ENCODE measurements around the gene ELP6. TPM values are rescaled to one million over a fixed set of nuclear protein-coding genes. Genes with fewer than 3 reads are reported as not detected.

The ELP6 gene
- total RNA-seq, 1 experiment from 2014 or later = 62.0 TPM

DNA sequence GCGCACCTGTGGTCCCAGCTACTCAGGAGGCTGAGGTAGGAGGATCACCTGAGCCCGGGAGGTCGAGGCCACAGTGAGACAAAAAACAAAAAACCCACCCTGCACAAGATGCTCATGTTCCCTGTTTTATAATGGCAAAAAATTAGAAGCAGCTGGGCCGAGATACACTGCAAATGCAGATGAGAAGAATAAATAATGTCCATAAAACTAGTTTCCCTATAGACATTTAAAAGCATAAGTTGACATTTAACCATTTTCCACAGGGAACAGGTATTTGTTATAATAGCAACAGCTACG lies 37.2 kb downstream of the ELP6 start:
- ATAC-seq (no peak), DNase-seq (ENCODE audit: low spot score) (no peak)
- TF ChIP-seq SOX15 (CRISPR knock-in tag; IDR thresholded peaks at IDR 0.05) = no peak
- TF ChIP-seq OVOL2 (CRISPR knock-in tag; IDR thresholded peaks at IDR 0.05; ENCODE audit: borderline replicate concordance) = no peak
- no peak for TF ChIP-seq NFE2L1 (CRISPR knock-in tag; IDR thresholded peaks at IDR 0.05)
- TF ChIP-seq, protein P1, sequence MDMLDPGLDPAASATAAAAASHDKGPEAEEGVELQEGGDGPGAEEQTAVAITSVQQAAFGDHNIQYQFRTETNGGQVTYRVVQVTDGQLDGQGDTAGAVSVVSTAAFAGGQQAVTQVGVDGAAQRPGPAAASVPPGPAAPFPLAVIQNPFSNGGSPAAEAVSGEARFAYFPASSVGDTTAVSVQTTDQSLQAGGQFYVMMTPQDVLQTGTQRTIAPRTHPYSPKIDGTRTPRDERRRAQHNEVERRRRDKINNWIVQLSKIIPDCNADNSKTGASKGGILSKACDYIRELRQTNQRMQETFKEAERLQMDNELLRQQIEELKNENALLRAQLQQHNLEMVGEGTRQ (CRISPR knock-in tag; IDR thresholded peaks at IDR 0.05) = no peak
- no peak for TF ChIP-seq TCF7 (CRISPR knock-in tag; IDR thresholded peaks at IDR 0.05; ENCODE audit: low read depth)
- TF ChIP-seq, protein P2, sequence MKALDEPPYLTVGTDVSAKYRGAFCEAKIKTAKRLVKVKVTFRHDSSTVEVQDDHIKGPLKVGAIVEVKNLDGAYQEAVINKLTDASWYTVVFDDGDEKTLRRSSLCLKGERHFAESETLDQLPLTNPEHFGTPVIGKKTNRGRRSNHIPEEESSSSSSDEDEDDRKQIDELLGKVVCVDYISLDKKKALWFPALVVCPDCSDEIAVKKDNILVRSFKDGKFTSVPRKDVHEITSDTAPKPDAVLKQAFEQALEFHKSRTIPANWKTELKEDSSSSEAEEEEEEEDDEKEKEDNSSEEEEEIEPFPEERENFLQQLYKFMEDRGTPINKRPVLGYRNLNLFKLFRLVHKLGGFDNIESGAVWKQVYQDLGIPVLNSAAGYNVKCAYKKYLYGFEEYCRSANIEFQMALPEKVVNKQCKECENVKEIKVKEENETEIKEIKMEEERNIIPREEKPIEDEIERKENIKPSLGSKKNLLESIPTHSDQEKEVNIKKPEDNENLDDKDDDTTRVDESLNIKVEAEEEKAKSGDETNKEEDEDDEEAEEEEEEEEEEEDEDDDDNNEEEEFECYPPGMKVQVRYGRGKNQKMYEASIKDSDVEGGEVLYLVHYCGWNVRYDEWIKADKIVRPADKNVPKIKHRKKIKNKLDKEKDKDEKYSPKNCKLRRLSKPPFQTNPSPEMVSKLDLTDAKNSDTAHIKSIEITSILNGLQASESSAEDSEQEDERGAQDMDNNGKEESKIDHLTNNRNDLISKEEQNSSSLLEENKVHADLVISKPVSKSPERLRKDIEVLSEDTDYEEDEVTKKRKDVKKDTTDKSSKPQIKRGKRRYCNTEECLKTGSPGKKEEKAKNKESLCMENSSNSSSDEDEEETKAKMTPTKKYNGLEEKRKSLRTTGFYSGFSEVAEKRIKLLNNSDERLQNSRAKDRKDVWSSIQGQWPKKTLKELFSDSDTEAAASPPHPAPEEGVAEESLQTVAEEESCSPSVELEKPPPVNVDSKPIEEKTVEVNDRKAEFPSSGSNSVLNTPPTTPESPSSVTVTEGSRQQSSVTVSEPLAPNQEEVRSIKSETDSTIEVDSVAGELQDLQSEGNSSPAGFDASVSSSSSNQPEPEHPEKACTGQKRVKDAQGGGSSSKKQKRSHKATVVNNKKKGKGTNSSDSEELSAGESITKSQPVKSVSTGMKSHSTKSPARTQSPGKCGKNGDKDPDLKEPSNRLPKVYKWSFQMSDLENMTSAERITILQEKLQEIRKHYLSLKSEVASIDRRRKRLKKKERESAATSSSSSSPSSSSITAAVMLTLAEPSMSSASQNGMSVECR (CRISPR knock-in tag; IDR thresholded peaks at IDR 0.05; ENCODE audit: borderline replicate concordance) = no peak
- TF ChIP-seq CREM (CRISPR knock-in tag; IDR thresholded peaks at IDR 0.05) = no peak
- TF ChIP-seq CBFB (CRISPR knock-in tag; IDR thresholded peaks at IDR 0.05; ENCODE audit: low read depth) = no peak
- TF ChIP-seq, protein P3, sequence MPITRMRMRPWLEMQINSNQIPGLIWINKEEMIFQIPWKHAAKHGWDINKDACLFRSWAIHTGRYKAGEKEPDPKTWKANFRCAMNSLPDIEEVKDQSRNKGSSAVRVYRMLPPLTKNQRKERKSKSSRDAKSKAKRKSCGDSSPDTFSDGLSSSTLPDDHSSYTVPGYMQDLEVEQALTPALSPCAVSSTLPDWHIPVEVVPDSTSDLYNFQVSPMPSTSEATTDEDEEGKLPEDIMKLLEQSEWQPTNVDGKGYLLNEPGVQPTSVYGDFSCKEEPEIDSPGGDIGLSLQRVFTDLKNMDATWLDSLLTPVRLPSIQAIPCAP (CRISPR knock-in tag; IDR thresholded peaks at IDR 0.05) = no peak
- TF ChIP-seq, protein P4, sequence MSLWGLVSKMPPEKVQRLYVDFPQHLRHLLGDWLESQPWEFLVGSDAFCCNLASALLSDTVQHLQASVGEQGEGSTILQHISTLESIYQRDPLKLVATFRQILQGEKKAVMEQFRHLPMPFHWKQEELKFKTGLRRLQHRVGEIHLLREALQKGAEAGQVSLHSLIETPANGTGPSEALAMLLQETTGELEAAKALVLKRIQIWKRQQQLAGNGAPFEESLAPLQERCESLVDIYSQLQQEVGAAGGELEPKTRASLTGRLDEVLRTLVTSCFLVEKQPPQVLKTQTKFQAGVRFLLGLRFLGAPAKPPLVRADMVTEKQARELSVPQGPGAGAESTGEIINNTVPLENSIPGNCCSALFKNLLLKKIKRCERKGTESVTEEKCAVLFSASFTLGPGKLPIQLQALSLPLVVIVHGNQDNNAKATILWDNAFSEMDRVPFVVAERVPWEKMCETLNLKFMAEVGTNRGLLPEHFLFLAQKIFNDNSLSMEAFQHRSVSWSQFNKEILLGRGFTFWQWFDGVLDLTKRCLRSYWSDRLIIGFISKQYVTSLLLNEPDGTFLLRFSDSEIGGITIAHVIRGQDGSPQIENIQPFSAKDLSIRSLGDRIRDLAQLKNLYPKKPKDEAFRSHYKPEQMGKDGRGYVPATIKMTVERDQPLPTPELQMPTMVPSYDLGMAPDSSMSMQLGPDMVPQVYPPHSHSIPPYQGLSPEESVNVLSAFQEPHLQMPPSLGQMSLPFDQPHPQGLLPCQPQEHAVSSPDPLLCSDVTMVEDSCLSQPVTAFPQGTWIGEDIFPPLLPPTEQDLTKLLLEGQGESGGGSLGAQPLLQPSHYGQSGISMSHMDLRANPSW (CRISPR knock-in tag; conservative IDR thresholded peaks at IDR 0.05; ENCODE audit: low read depth) = no peak
- TF ChIP-seq NFYB (CRISPR knock-in tag; conservative IDR thresholded peaks at IDR 0.05; ENCODE audit: low read depth) = no peak
- TF ChIP-seq, protein P5, sequence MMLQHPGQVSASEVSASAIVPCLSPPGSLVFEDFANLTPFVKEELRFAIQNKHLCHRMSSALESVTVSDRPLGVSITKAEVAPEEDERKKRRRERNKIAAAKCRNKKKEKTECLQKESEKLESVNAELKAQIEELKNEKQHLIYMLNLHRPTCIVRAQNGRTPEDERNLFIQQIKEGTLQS (CRISPR knock-in tag; conservative IDR thresholded peaks at IDR 0.05) = no peak
- TF ChIP-seq HMGA2 (CRISPR knock-in tag; IDR thresholded peaks at IDR 0.05) = no peak
- no peak for TF ChIP-seq ZNF263 (CRISPR knock-in tag; IDR thresholded peaks at IDR 0.05; ENCODE audit: low read depth)
- TF ChIP-seq RELA (CRISPR knock-in tag; IDR thresholded peaks at IDR 0.05; ENCODE audit: borderline replicate concordance) = no peak
- TF ChIP-seq, protein P6, sequence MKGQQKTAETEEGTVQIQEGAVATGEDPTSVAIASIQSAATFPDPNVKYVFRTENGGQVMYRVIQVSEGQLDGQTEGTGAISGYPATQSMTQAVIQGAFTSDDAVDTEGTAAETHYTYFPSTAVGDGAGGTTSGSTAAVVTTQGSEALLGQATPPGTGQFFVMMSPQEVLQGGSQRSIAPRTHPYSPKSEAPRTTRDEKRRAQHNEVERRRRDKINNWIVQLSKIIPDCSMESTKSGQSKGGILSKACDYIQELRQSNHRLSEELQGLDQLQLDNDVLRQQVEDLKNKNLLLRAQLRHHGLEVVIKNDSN (CRISPR knock-in tag; IDR thresholded peaks at IDR 0.05) = no peak
- no peak for TF ChIP-seq ELF4 (CRISPR knock-in tag; IDR thresholded peaks at IDR 0.05; ENCODE audit: low read depth)
- no peak for TF ChIP-seq NFATC4 (CRISPR knock-in tag; IDR thresholded peaks at IDR 0.05)
- TF ChIP-seq ZNF317 (CRISPR knock-in tag; IDR thresholded peaks at IDR 0.05; ENCODE audit: borderline replicate concordance, low read depth) = no peak
- peak overlapping the region; percentile 84 for H3K27ac Mint-ChIP-seq
- H3K36me3 Mint-ChIP-seq = no peaks in the 10 kb centered on the region
- peaks cover 44% of the 10 kb centered on the region for H3K4me1 Mint-ChIP-seq
- POLR2A ChIA-PET = no interaction called here
- H3K27me3 Mint-ChIP-seq (ENCODE audit: low read depth) = no peaks in the 10 kb centered on the region
- CTCF ChIA-PET = interaction anchor here (0.6 to 2.5 kb wide), 3 partner anchors 30 to 86 kb away, joined by 3 to 18 read pairs (median 4); no protein-coding TSS in a partner anchor
- peak overlapping the region; percentile 66 for H3K4me3 Mint-ChIP-seq
- H3K9me3 Mint-ChIP-seq = peaks cover 4% of the 10 kb centered on the region; the same call in 1 of the 2 replicates

Measured in WTC11 (cell line).